Right lobe of liver (tissue), 6 donors: ENCODE measurements around the gene SF3B3. TPM values are rescaled to one million over a fixed set of nuclear protein-coding genes. Genes with fewer than 3 reads are reported as not detected.

Experiments
- ATAC-seq, 4 donors: fragments of 200-7000 bp; cut with Tn5 transposase; one replicate each; pipeline ENCODE4 v1.9.1; 2020; ENCODE audit warnings: mild to moderate bottlenecking in 4 of 4, moderate library complexity in 4 of 4
- DNase-seq, 3 donors: peaks; one replicate each; pipeline ENCODE4 v3.0.0-alpha.2; 2020
- H3K27ac ChIP-seq, 3 donors: fragments of 200-600 bp; one replicate each; pipeline ENCODE4 v1.8.0; 2022
- H3K27me3 ChIP-seq, 2 donors: fragments of 200-600 bp; one replicate each; pipeline ENCODE4 v1.8.0; 2022
- H3K36me3 ChIP-seq, 4 donors: fragments of 200-600 bp; sonication (generic) in 1 of 4; one replicate each; pipeline versions ENCODE4 v1.5.1 to v1.8.0; 2017 to 2022; ENCODE audit warnings: control low read depth in 1 of 4
- H3K4me1 ChIP-seq, 4 donors: fragments of 200-600 bp; sonication (generic) in 1 of 4; one replicate each; pipeline versions ENCODE4 v1.5.1 to v1.8.0; 2017 to 2022; ENCODE audit warnings: control low read depth in 1 of 4
- H3K4me3 ChIP-seq, 3 donors: fragments of 200-600 bp; one replicate each; pipeline ENCODE4 v1.8.0; 2022
- H3K9me3 ChIP-seq, 4 donors: fragments of 200-600 bp; sonication (generic) in 1 of 4; one replicate each; pipeline versions ENCODE4 v1.5.1 to v1.8.0; 2017 to 2022; ENCODE audit warnings: control low read depth in 1 of 4
- POLR2A ChIP-seq: fragments of 450-650 bp; IDR thresholded peaks from one replicate; pipeline ENCODE4 v1.6.1; 2017; ENCODE audit warnings: antibody characterized with exemption, mild to moderate bottlenecking
- WGBS: methylation state at CpG from one replicate; pipeline ENCODE4 v1.1.6; 2018; ENCODE audit warnings: low coverage, low lambda C conversion rate; ENCODE audit not compliant: insufficient coverage; ENCODE audit errors: missing lambda C conversion rate; 5-methylcytosine and 5-hydroxymethylcytosine counted together
- intact Hi-C, 2 donors: fragments of 100-400 bp; cut with DNase I; formaldehyde crosslinking; loops; one replicate each; pipeline versions ENCODE4 v1.11.2 to v1.14.1; 2022
- total RNA-seq, 6 experiments: library from RNA; depleted of rRNA in 2 of 6; stranded (reverse); fragments of >200 nt in 2 of 6; fragmentation: NEBNext Ultra II Directional in 3 of 6; extraction: Animal tissue kit (Norgen Biotek cat#: 25700) in 3 of 6; gene quantifications; one replicate each; pipeline versions ENCODE4 v1.1.0 to v1.2.4, GENCODE V29; 2016 to 2023
- TF ChIP-seq, protein P1 (sequence below), 4 donors: fragments of 200-600 bp in 3 of 4; fragments of 450-650 bp in 1 of 4; IDR thresholded peaks; one replicate each; pipeline versions ENCODE4 v1.5.1 to v1.8.0; 2016 to 2022; ENCODE audit warnings: antibody characterized with exemption in 4 of 4, mild to moderate bottlenecking in 2 of 4
- donor health status: DM: no; HTN: yes; CAD: no.
- donor health status: DM: no; HTN: no; CAD: no.
- donor health status: DM: no; HTN: no; CAD: no.
- donor health status: DM: no; HTN: yes; CAD: no.
- donor health status: DM: no; HTN: yes; CAD: no.

Gene SF3B3
- total RNA-seq, 6 experiments from 2014 or later, result 51.4 to 110 (median 90.7) TPM

- intact Hi-C loops, result no loop called here
- TF ChIP-seq POLR2A, result no peak
- TF ChIP-seq, protein P1, sequence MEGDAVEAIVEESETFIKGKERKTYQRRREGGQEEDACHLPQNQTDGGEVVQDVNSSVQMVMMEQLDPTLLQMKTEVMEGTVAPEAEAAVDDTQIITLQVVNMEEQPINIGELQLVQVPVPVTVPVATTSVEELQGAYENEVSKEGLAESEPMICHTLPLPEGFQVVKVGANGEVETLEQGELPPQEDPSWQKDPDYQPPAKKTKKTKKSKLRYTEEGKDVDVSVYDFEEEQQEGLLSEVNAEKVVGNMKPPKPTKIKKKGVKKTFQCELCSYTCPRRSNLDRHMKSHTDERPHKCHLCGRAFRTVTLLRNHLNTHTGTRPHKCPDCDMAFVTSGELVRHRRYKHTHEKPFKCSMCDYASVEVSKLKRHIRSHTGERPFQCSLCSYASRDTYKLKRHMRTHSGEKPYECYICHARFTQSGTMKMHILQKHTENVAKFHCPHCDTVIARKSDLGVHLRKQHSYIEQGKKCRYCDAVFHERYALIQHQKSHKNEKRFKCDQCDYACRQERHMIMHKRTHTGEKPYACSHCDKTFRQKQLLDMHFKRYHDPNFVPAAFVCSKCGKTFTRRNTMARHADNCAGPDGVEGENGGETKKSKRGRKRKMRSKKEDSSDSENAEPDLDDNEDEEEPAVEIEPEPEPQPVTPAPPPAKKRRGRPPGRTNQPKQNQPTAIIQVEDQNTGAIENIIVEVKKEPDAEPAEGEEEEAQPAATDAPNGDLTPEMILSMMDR (IDR thresholded peaks at IDR 0.05), result peak in 3 of 4 donors; percentile 15 to 23 (median 21)
- Histone ChIP-seq H3K27me3 (no peaks in the 10 kb centered on the region), H3K4me3 (no peak overlapping the region), H3K9me3 (no peaks in the 10 kb centered on the region), H3K27ac (no peak overlapping the region), H3K36me3 (peaks cover 0 to 68% (median 25%) of the 10 kb centered on the region in 4 donors), H3K4me1 (no peaks in the 10 kb centered on the region)
- ATAC-seq (peak; percentile 25 to 36 (median 34)), DNase-seq (no peak)
- 50% methylated on average over 5 of the region's 5 CpGs for WGBS
These were observed 14.9 kb upstream of the SF3B3 start for GRCh38 chr16:70508752-70509151.

- TF ChIP-seq, protein P1 (IDR thresholded peaks at IDR 0.05), result no peak
- no peak for TF ChIP-seq POLR2A
- Histone ChIP-seq H3K4me1 (no peaks in the 10 kb centered on the region), H3K9me3 (no peaks in the 10 kb centered on the region), H3K4me3 (no peak overlapping the region), H3K27me3 (no peaks in the 10 kb centered on the region), H3K36me3 (peaks cover 0 to 82% (median 32%) of the 10 kb centered on the region in 4 donors), H3K27ac (no peak overlapping the region)
- DNase-seq (no peak), ATAC-seq (no peak)
- WGBS, result no CpG with 5 or more reads among the region's 3 CpGs
- intact Hi-C loops, result no loop called here
These were observed 13.4 kb upstream of the SF3B3 start for GRCh38 chr16:70510216-70510615.

- Histone ChIP-seq H3K27ac (no peak overlapping the region), H3K9me3 (no peaks in the 10 kb centered on the region), H3K27me3 (no peaks in the 10 kb centered on the region), H3K36me3 (peaks cover 0 to 97% (median 39%) of the 10 kb centered on the region in 4 donors), H3K4me3 (no peak overlapping the region), H3K4me1 (no peaks in the 10 kb centered on the region)
- intact Hi-C loops, result no loop called here
- ATAC-seq (no peak), DNase-seq (no peak)
- TF ChIP-seq, protein P1 (IDR thresholded peaks at IDR 0.05), result no peak
- no peak for TF ChIP-seq POLR2A
- 100% methylated on average over 1 of the region's 1 CpG for WGBS
These were observed 11.8 kb upstream of the SF3B3 start for GRCh38 chr16:70511833-70512232.

GRCh38 chr16:70512456-70512855 is 11.2 kb upstream of the SF3B3 start:
- H3K27ac ChIP-seq, result no peak overlapping the region
- intact Hi-C loops, result no loop called here
- ATAC-seq, result peak in 1 of 4 donors; percentile 41
- H3K4me3 ChIP-seq, result no peak overlapping the region
- TF ChIP-seq, protein P1 (IDR thresholded peaks at IDR 0.05), result no peak
- no peak for TF ChIP-seq POLR2A
- peaks cover 0 to 97% (median 43%) of the 10 kb centered on the region in 4 donors for H3K36me3 ChIP-seq
- no peak for DNase-seq
- H3K27me3 ChIP-seq, result no peaks in the 10 kb centered on the region
- WGBS, result 61% methylated on average over 5 of the region's 5 CpGs
- no peaks in the 10 kb centered on the region for H3K9me3 ChIP-seq
- no peaks in the 10 kb centered on the region for H3K4me1 ChIP-seq
